Right lobe of liver (tissue), 4 donors: ENCODE data around the gene MAP4K4.
A peak's percentile ranks its signal among the peaks of the same experiment; 100 is the strongest.

Experiments
- POLR2A ChIP-seq: fragments of 450-650 bp; IDR thresholded peaks from one replicate; pipeline ENCODE4 v1.6.1; 2017; ENCODE audit warnings: antibody characterized with exemption, mild to moderate bottlenecking
- TF ChIP-seq, protein P1 (sequence below), 4 donors: fragments of 200-600 bp in 3 of 4; fragments of 450-650 bp in 1 of 4; IDR thresholded peaks; one replicate each; pipeline versions ENCODE4 v1.5.1 to v1.8.0; 2016 to 2022; ENCODE audit warnings: antibody characterized with exemption in 4 of 4, mild to moderate bottlenecking in 2 of 4
- donor health status: DM: no; HTN: no; CAD: no.
- donor health status: DM: no; HTN: no; CAD: no.
- donor health status: DM: no; HTN: yes; CAD: no.

GRCh38 chr2:101698014-101698843, 722 bp downstream of the MAP4K4 start:
- TF ChIP-seq, protein P1, sequence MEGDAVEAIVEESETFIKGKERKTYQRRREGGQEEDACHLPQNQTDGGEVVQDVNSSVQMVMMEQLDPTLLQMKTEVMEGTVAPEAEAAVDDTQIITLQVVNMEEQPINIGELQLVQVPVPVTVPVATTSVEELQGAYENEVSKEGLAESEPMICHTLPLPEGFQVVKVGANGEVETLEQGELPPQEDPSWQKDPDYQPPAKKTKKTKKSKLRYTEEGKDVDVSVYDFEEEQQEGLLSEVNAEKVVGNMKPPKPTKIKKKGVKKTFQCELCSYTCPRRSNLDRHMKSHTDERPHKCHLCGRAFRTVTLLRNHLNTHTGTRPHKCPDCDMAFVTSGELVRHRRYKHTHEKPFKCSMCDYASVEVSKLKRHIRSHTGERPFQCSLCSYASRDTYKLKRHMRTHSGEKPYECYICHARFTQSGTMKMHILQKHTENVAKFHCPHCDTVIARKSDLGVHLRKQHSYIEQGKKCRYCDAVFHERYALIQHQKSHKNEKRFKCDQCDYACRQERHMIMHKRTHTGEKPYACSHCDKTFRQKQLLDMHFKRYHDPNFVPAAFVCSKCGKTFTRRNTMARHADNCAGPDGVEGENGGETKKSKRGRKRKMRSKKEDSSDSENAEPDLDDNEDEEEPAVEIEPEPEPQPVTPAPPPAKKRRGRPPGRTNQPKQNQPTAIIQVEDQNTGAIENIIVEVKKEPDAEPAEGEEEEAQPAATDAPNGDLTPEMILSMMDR (IDR thresholded peaks at IDR 0.05) = peak in 1 of 4 donors; percentile 4
- TF ChIP-seq POLR2A = no peak
